ENCODE results near the gene SLC16A8. TPM values are rescaled to one million over a fixed set of nuclear protein-coding genes. Genes with fewer than 3 reads are reported as not detected.
A peak's percentile ranks its signal among the peaks of the same experiment; 100 is the strongest.

The SLC16A8 gene
- total and polyA plus RNA-seq, 10 of the 15 experiments (the other 5 are each of a cell fraction or from before 2014, with no cell fraction given) = not detected

GRCh38 chr22:38124236-38124974 lies 40.4 kb upstream of the SLC16A8 start (continued):
- TF ChIP-seq PKNOX1 (IDR thresholded peaks at IDR 0.05) = no peak
- no peak for TF ChIP-seq KLF5 (IDR thresholded peaks at IDR 0.05; ENCODE audit: partially characterized antibody)
- TF ChIP-seq POLR2AphosphoS2 (IDR thresholded peaks at IDR 0.05; ENCODE audit: low read depth, low read length) = no peak
- no peak for TF ChIP-seq GATAD2B (conservative IDR thresholded peaks at IDR 0.05; ENCODE audit: low read depth)
- TF ChIP-seq ZBED1 (IDR thresholded peaks at IDR 0.05; ENCODE audit: borderline replicate concordance) = no peak
- no peak for TF ChIP-seq TCF12 (IDR thresholded peaks at IDR 0.05; ENCODE audit: low read depth, low read length)
- TF ChIP-seq RB1 (IDR thresholded peaks at IDR 0.05; ENCODE audit: borderline replicate concordance) = no peak
- TF ChIP-seq BHLHE40 (IDR thresholded peaks at IDR 0.05; ENCODE audit: borderline replicate concordance in 1 of 2, low read depth in 2 of 2, low read length in 1 of 2) = no peak

- no peaks in the 10 kb centered on the region for H4K20me1 ChIP-seq (ENCODE audit: control insufficient read depth, insufficient read depth)
- no peak overlapping the region for H2AFZ ChIP-seq (ENCODE audit: control insufficient read depth, low read depth, low read length)
- peak; percentile 33; the same call in 1 of the 3 replicates for ATAC-seq
- H3K9ac ChIP-seq (ENCODE audit: control insufficient read depth, insufficient read depth, low read length) = no peak overlapping the region
- no peaks in the 10 kb centered on the region for H3K27me3 ChIP-seq (replicated peaks in 1 of 2; ENCODE audit: control insufficient read depth in 2 of 2, insufficient read depth in 2 of 2, low read length in 1 of 2)
- POLR2A ChIA-PET = no interaction called here
- RAD21 ChIA-PET (ENCODE audit: unreplicated experiment) = no interaction called here
- H3K27ac ChIP-seq (ENCODE audit: control insufficient read depth, insufficient read depth) = no peak overlapping the region
- DNase-seq (ENCODE audit: low read depth, low spot score) = no peak
- H3K4me1 ChIP-seq (ENCODE audit: control insufficient read depth, insufficient read depth, low read length) = no peaks in the 10 kb centered on the region
- no peak overlapping the region for H3K4me3 ChIP-seq
- SMC1A ChIA-PET (ENCODE audit: uncharacterized antibody, unreplicated experiment) = no interaction called here
- in situ Hi-C loops (cut with MboI) (no loop called here), intact Hi-C loops (cut with micrococcal nuclease; ENCODE audit: unreplicated experiment) (no loop called here)
- no peaks in the 10 kb centered on the region for H3K79me2 ChIP-seq (ENCODE audit: control insufficient read depth, insufficient read depth, low read length)
- H3K4me2 ChIP-seq (ENCODE audit: control insufficient read depth, insufficient read depth) = no peak overlapping the region
- BruUV-seq (replicated peaks) = no TSS peak
- CTCF ChIA-PET = interaction anchor here (0.6 kb wide), 1 partner anchor 669 kb away, joined by 3 read pairs; no protein-coding TSS in a partner anchor
- no peaks in the 10 kb centered on the region for H3K9me3 ChIP-seq (replicated peaks; ENCODE audit: control insufficient read depth, insufficient read depth, low read length)
- 12% methylated on average over 6 of the region's 6 CpGs for WGBS (ENCODE audit: insufficient coverage, insufficient replicate concordance, low lambda C conversion rate, missing lambda C conversion rate)
- FAIRE-seq = no peak
- H3K36me3 ChIP-seq (ENCODE audit: control insufficient read depth in 2 of 2, insufficient read depth in 2 of 2, low read length in 1 of 2) = no peaks in the 10 kb centered on the region; a peak in 1 of 4 replicates
- TF ChIP-seq SIX5 (IDR thresholded peaks at IDR 0.05; ENCODE audit: low read depth, low read length, severe bottlenecking) (no peak), NFYB (IDR thresholded peaks at IDR 0.05; ENCODE audit: insufficient read depth, low read depth, low read length) (no peak), ZNF622 (IDR thresholded peaks at IDR 0.05) (no peak), SKIL (IDR thresholded peaks at IDR 0.05; ENCODE audit: low read depth, poor library complexity, severe bottlenecking) (no peak), POU2F2 (IDR thresholded peaks at IDR 0.05; ENCODE audit: borderline replicate concordance, low read depth, low read length) (no peak), CBFB (IDR thresholded peaks at IDR 0.05; ENCODE audit: low read depth) (no peak), STAT3 (IDR thresholded peaks at IDR 0.05; ENCODE audit: low read depth, low read length) (no peak), RCOR1 (conservative IDR thresholded peaks at IDR 0.05; ENCODE audit: low read depth, low read length) (no peak), NRF1 (conservative IDR thresholded peaks at IDR 0.05; ENCODE audit: low read depth, low read length) (no peak)
- TF ChIP-seq, protein P1, sequence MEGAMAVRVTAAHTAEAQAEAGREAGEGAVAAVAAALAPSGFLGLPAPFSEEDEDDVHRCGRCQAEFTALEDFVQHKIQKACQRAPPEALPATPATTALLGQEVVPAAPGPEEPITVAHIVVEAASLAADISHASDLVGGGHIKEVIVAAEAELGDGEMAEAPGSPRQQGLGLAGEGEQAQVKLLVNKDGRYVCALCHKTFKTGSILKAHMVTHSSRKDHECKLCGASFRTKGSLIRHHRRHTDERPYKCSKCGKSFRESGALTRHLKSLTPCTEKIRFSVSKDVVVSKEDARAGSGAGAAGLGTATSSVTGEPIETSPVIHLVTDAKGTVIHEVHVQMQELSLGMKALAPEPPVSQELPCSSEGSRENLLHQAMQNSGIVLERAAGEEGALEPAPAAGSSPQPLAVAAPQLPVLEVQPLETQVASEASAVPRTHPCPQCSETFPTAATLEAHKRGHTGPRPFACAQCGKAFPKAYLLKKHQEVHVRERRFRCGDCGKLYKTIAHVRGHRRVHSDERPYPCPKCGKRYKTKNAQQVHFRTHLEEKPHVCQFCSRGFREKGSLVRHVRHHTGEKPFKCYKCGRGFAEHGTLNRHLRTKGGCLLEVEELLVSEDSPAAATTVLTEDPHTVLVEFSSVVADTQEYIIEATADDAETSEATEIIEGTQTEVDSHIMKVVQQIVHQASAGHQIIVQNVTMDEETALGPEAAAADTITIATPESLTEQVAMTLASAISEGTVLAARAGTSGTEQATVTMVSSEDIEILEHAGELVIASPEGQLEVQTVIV (IDR thresholded peaks at IDR 0.05; ENCODE audit: borderline replicate concordance, partially characterized antibody) = no peak
Observed at GRCh38 chr22:38122616-38123015, 38.6 kb upstream of the SLC16A8 start.

Measured in GM12878 (cell line).